MM.1S (cell line): ENCODE results near the gene DHH.

ENCODE experiments used
- CTCF ChIP-seq: fragments of 300-600 bp; sonication (generic); IDR thresholded peaks from 2 replicates; pipeline ENCODE4 v1.5.1; 2016; ENCODE audit warnings: antibody characterized with exemption, low read length, mixed read lengths
- EZH2 ChIP-seq: fragments of 300-600 bp; sonication (generic); optimal IDR thresholded peaks from 2 replicates; pipeline ENCODE3; 2017; ENCODE audit warnings: low read depth, mild to moderate bottlenecking, antibody characterized with exemption, low read length, mixed read lengths
- EZH2phosphoT487 ChIP-seq: fragments of 300-600 bp; sonication (generic); IDR thresholded peaks from 2 replicates; pipeline ENCODE4 v1.6.1; 2018; ENCODE audit warnings: antibody characterized with exemption, low read length

- TF ChIP-seq CTCF = no peak
- TF ChIP-seq EZH2 = no peak
- no peak for TF ChIP-seq EZH2phosphoT487
These were observed 43.2 kb downstream of the DHH start for GRCh38 chr12:49051373-49051764.
